Left lobe of liver (tissue), 2 donors: ENCODE results near the gene ARFIP1. TPM values are rescaled to one million over a fixed set of nuclear protein-coding genes. Genes with fewer than 3 reads are reported as not detected.

Experiments
- ATAC-seq: fragments of 200-7000 bp; cut with Tn5 transposase; one replicate; pipeline ENCODE4 v1.9.1; 2020; ENCODE audit warnings: mild to moderate bottlenecking, moderate library complexity
- DNase-seq: peaks from one replicate; pipeline ENCODE4 v3.0.0-alpha.2; 2020; ENCODE audit warnings: low spot score
- total RNA-seq: library from RNA; stranded (reverse); gene quantifications from one replicate; pipeline ENCODE4 v1.2.1, GENCODE V29; 2021
- donor health status: DM: no; HTN: no; CAD: no; lungs with moderate emphysema.
- donor health status: DM: no; HTN: yes; CAD: no.

ARFIP1 gene
- total RNA-seq, 1 donor from 2014 or later, result 9.0 TPM

GRCh38 chr4:152936446-152937335, 156.9 kb downstream of the ARFIP1 start:
- DNase-seq, result peak; percentile 51

DNA sequence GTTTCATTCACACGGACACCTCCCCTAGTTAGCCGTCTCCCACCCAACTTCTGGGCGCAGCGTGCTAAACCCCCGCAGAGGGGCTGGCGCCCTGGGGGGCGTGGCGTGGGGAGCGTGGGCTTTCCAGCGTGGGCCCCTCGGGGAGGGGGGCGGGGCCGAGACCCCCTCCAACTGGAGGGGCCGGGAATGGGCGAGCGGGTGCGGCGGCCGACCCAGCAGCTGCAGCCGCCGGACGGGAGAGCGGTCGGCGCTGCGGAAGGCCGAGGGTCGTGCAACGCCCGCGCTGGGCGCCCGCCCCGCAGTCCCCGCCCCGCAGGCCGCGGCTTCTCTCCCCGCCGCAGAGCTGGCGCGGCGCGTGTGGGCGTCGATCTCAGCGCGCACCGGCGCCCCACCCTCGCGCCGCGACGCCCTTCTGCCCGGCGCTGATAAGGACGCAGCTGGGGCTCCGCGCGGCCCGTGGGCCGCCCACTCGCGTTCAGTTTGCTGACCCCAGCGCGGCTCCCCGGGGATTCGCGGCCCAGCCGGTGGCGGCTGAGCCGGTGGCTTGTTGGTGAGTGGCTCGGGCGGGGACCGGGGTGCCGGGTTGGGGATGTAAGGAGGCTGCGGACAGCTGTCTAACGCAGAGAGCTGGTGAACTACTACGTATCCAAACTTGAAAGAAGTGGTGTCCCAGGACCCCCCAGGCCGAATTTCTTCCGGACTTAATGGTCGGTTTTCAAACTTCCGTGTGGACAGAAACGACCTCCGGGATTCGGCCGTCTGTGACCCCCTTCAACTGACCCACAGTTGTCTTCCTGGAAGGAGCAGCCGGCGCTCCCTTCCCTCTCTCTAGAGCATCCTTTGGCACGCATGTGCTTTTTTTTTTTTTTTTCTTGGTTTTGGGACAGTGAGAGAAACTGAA, 157.8 kb downstream of the ARFIP1 start:
- DNase-seq (no peak), ATAC-seq (peak; percentile 51)

More at GRCh38 chr4:152936446-152937335, 156.9 kb downstream of the ARFIP1 start:
- peak; percentile 49 for ATAC-seq

DNA sequence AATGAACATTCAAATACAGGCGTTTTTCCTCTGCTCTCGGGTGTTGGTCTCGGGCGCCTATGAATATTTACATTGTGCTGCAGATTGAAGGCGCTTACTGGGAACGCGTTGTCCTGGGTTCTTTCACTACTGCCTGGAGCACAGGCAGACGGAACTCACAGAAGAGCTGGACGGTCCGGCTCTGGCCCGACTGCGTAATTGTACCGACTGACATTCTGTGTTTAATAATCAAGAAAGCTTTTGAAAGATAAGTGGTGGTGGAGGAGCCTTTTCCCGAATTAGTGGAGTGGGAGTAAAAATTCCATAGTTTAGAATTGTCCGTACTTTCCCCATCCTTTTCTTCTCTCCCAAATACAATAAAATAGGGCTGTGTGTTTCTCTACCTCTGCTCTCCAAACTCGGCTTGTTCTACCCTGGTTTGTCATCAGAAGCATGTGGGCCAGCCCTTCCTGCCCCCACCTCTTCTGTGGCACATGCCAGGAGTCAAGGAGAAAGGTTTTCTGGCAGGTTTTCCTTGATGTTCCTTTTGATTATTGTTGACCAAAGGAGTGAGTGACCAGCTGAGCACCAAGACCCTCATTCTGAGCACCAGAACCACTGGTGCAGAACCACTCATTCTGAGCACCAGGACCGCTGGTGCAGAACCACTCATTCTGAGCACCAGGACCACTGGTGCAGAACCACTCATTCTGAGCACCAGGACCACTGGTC, 158.6 kb downstream of the ARFIP1 start:
- ATAC-seq (no peak), DNase-seq (no peak)

- DNase-seq, result no peak
- no peak for ATAC-seq
These were observed 159.9 kb downstream of the ARFIP1 start for GRCh38 chr4:152939621-152940020.

DNA sequence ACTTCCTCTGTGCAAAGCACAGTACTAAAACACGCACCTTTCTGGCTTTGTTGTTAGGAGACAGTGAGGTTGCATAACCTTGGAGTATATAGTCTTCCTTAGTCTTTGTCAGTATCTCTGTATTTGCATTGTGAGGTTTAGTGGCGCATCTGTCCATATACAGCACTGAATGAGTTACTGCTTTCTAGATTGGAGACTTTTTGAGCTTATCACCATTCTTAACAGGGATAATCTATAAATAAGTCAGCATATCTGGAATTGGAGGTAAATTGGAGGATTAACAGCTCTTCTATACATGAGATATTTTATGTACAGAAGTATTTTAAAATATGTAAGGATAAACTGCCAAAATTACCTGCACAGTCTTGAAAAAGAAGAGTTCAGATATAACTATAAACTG, 160.7 kb downstream of the ARFIP1 start:
- no peak for DNase-seq
- no peak for ATAC-seq

GRCh38 chr4:152941411-152941810, 161.7 kb downstream of the ARFIP1 start:
- no peak for ATAC-seq

DNA sequence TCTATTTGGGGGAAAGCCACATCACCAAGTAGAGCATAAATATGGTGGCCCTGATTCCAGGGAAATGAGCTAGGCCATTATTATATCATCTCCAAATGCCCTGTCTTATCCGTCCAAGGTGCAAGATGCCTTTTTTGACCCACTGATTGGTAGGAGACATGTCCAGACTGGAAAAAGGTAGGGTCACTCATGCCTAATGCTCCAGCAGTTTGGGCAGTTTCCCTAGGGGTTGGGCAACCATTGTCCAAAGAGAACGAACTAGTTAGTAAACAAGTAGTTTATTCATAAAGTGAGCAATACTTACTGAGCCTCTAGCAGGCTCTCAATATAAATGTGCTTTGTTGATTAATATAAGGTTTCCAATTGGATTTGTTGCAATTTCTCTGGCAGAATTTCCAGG, 162.6 kb downstream of the ARFIP1 start:
- ATAC-seq (no peak), DNase-seq (no peak)

More at GRCh38 chr4:152941411-152941810, 161.7 kb downstream of the ARFIP1 start:
- no peak for DNase-seq

GRCh38 chr4:152943672-152944071, 163.9 kb downstream of the ARFIP1 start:
- DNase-seq (no peak), ATAC-seq (no peak)

GRCh38 chr4:152944666-152945320, 165.0 kb downstream of the ARFIP1 start:
- DNase-seq (no peak), ATAC-seq (no peak)

GRCh38 chr4:152945639-152946038, 165.9 kb downstream of the ARFIP1 start:
- ATAC-seq, result no peak

DNA sequence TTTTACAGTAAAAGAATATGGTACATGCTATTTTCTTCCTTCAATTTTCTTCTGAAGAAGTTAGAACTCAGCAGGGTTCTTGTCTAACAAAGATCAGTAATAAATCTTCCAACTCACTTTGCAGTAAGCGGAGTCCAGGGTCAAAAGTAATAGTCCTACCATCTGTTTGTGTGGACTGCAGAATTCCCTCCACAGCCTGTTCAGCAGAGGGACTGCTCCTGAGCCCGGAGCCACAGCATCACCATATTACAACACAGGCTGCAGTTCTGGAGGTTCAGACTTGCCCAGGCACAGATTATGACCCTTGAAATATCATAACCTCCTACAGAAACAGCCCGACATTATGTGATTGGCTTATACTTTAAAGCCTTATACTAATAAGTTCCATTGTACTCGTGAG, 166.7 kb downstream of the ARFIP1 start:
- no peak for DNase-seq
- ATAC-seq, result no peak

More at GRCh38 chr4:152945639-152946038, 165.9 kb downstream of the ARFIP1 start:
- DNase-seq, result no peak

- DNase-seq (no peak), ATAC-seq (no peak)
These were observed 167.6 kb downstream of the ARFIP1 start for GRCh38 chr4:152947311-152947710.

GRCh38 chr4:152949930-152950329, 170.2 kb downstream of the ARFIP1 start:
- ATAC-seq (no peak), DNase-seq (no peak)

GRCh38 chr4:152950402-152951274, 170.9 kb downstream of the ARFIP1 start:
- ATAC-seq (no peak), DNase-seq (no peak)

DNA sequence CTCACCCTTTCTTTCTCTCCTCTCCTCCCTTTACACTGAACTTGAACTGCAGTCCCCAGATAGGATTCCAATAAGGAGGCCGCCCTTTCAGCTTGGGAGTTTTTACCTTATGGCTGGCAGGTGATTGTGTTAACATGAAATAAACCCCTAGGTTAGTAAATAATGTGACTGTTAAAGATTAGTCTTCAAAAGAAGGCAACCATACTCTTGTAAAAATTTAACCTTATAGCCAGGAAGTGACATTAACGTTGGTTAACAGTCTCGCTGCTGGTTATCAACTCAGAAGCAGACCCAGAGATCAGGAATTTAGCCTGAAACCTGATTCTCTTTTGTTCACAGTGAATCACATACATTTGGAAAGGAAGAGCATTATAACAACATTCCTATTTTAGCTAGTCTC, 171.6 kb downstream of the ARFIP1 start:
- DNase-seq (no peak), ATAC-seq (no peak)

DNA sequence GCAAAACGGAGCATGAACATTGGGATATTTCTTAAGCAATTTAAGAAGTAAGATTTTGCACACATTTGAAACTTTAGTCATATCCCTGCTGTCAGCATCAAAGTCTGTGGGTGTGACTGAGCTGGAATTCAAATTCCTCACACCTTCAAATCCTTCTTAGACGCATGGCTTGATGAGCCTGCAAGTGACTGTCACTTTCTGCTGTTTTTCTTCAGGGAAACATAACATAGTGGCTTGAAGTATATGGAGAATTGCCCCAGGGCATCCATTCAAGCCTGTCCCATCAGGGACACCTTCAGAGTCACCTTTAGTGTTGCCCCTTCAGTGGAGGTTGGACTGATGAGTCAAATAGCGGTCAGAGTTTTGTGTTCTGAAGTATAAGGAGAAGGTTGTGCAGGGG, 173.8 kb downstream of the ARFIP1 start:
- ATAC-seq (no peak), DNase-seq (no peak)

DNA sequence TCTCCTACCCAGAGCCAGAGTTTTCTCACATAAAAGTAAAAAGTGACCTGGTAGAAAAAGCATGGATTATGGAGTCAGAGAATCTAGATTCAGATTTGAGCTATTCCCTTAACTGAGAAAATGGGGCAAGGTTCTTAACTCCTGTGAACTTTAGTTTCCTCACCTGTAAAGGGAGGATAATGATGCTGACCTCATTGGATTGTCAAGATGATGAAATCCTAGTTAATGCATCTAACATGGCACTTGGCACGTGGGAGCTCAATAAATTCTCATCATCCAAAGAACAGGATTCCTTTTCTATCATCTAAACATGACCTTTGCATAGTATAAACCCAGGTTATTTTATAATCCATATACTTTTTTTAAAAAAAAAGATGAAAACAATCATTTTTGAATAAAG, 175.0 kb downstream of the ARFIP1 start:
- no peak for DNase-seq
- ATAC-seq, result no peak

DNA sequence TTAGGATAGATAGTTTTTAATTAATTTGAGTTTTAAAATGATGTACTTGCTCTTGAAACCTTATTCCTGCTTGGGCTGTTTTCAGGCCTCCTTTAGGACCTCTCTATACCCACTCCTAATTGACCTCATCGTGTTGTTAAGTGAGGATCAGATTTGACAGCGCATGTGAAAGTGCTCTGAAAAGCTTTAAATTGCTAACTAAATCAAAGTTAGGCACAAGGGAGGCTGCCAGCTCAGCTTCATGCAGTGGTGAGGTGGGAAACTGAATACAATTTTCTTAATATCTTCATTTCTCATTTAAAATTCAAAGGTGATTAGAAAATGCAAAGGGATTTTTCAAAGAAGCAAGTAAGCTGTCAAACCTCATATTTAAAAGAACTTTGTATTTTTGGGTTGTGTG, 176.4 kb downstream of the ARFIP1 start:
- ATAC-seq (no peak), DNase-seq (no peak)

DNA sequence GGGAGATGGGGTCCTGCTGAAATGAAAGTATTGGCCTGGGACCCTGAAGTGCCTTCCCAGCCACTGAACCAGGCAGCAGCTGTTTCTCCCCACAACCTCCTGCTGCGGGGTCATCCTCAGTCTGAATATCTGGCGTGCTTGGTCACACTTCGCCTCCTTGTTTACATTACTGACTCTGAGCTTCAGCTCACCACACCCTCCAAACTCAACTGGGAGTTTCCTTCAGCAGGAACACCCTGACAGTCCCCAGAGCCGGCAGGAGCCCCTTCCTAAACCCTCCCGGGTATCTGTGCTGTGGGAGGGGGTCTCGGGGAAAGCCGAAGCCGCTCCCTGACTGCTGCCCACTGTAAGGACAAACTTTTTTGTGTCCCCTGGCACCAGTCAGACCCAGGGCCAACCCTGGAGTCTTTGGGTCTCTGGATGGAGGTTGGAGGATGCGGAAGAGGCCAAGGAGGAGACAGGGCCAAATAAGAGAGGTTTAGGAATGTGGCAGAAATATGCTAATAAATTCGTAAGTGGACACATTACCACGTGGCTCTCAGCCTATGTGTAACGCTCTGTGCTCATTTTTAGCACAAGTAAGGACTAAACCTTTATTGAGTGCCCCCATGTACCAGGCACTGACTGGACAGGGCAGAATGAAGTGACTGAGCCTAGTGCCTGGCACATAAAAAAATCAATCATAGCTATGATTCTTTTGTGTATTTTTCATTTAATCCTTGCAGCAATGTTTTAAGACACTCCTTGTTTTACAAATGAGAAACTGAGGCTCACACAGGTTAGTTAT, 177.1 kb downstream of the ARFIP1 start:
- ATAC-seq (peak; percentile 60), DNase-seq (no peak)
